ENCODE measurements around the gene MAP4. TPM values are rescaled to one million over a fixed set of nuclear protein-coding genes. Genes with fewer than 3 reads are reported as not detected.

MAP4 gene
- total RNA-seq, 4 donors from 2014 or later: 62.1 to 110 (median 80.3) TPM

DNA sequence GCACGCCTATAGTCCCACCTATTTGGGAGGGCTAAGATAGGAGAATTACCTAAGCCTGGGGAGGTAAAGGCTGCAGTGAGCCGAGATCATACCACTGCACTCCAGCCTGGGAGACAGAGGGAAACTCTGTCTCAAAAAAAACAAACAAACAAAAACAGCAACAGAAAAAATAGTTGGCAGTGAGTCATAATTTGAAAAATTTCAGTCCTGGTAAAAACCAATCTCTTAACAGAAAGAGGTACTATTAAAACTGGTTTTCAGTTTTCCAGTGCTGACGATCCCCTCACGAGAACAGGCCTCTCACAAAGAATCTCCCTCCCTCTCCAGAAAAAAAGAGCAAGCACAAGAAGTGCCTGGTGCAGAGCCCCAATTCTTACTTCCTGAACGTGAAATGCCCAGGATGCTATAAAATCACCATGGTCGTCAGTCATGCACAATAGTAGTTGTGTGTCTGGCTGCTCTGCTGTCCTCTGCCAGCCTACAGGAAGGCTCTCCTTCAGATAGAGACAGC is 22.8 kb upstream of the MAP4 start:
- Histone ChIP-seq H3K4me3 (no peak overlapping the region), H3K9me3 (no peaks in the 10 kb centered on the region), H3K27ac (peak overlapping the region; percentile 13 to 63 (median 40)), H3K27me3 (no peaks in the 10 kb centered on the region), H3K36me3 (no peaks in the 10 kb centered on the region), H3K4me1 (peaks cover 2 to 46% (median 20%) of the 10 kb centered on the region in 3 donors)
- no peak for TF ChIP-seq POLR2A (IDR thresholded peaks at IDR 0.05)
- TF ChIP-seq, protein P1, sequence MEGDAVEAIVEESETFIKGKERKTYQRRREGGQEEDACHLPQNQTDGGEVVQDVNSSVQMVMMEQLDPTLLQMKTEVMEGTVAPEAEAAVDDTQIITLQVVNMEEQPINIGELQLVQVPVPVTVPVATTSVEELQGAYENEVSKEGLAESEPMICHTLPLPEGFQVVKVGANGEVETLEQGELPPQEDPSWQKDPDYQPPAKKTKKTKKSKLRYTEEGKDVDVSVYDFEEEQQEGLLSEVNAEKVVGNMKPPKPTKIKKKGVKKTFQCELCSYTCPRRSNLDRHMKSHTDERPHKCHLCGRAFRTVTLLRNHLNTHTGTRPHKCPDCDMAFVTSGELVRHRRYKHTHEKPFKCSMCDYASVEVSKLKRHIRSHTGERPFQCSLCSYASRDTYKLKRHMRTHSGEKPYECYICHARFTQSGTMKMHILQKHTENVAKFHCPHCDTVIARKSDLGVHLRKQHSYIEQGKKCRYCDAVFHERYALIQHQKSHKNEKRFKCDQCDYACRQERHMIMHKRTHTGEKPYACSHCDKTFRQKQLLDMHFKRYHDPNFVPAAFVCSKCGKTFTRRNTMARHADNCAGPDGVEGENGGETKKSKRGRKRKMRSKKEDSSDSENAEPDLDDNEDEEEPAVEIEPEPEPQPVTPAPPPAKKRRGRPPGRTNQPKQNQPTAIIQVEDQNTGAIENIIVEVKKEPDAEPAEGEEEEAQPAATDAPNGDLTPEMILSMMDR (IDR thresholded peaks at IDR 0.05): no peak
- intact Hi-C loops (cut with DNase I): no loop called here
- DNase-seq: no peak
- 74 to 76% methylated on average over 6 of the region's 6 CpGs for WGBS, 2 donors

DNA sequence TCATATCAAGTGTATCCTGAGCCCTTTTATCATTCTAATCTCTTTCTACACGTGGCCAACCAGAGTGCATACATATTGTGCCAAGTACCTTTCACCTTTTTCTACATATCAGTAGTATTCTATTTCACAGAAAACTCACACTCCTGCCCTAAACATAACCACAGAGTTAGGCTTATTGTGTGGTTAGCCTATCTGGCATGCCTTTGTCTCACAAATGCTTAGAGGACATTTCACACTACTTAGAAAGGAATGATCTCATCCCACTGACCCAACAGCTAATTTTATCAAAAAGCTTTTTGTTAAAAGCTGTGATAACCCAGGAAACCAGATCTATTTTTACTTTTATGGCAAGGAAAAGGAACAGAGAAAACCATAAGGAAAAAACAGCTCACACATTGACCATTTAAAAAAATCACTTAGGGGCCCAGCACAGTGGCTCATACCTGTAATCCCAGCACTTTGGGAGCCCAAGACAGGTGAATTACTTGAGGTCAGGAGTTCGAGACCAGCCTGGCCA is 17.8 kb upstream of the MAP4 start:
- intact Hi-C loops (cut with DNase I): no loop called here
- peaks cover 4 to 50% (median 15%) of the 10 kb centered on the region in 3 donors for H3K4me1 ChIP-seq
- no peak overlapping the region for H3K4me3 ChIP-seq
- H3K9me3 ChIP-seq: no peaks in the 10 kb centered on the region
- TF ChIP-seq, protein P1 (IDR thresholded peaks at IDR 0.05): no peak
- no peak for TF ChIP-seq POLR2A (IDR thresholded peaks at IDR 0.05)
- H3K27me3 ChIP-seq: no peaks in the 10 kb centered on the region
- 41 to 61% methylated on average over 2 of the region's 2 CpGs for WGBS, 2 donors
- DNase-seq: no peak
- H3K36me3 ChIP-seq: no peaks in the 10 kb centered on the region
- peak overlapping the region in 2 of 4 donors; percentile 17 to 22 for H3K27ac ChIP-seq

DNA sequence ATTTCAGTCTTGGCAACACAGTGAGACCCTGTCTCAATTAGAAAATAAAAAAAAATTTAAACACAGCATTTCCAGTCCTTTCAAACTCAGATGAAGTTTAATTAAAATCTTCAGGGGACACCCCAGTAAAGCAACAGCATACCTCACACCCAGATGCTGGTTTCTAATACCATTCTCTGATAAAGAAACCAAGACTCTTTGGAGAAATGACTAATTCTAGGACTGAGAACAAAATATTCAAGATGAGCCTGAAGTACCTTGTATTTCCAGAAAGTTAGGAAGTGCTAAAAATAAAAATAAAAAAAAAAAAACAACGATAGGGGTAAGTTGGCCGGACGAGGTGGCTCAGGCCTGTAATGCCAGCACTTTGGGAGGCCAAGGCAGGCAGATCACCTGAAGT is 14.0 kb upstream of the MAP4 start:
- intact Hi-C loops (cut with DNase I): no loop called here
- peaks cover 4 to 49% (median 12%) of the 10 kb centered on the region in 3 donors for H3K4me1 ChIP-seq
- 69 to 78% methylated on average over 3 of the region's 3 CpGs for WGBS, 2 donors
- no peaks in the 10 kb centered on the region for H3K36me3 ChIP-seq
- no peak for DNase-seq
- H3K4me3 ChIP-seq: no peak overlapping the region
- no peak overlapping the region for H3K27ac ChIP-seq
- TF ChIP-seq, protein P1 (IDR thresholded peaks at IDR 0.05): no peak
- TF ChIP-seq POLR2A (IDR thresholded peaks at IDR 0.05): no peak
- no peaks in the 10 kb centered on the region for H3K27me3 ChIP-seq
- no peaks in the 10 kb centered on the region for H3K9me3 ChIP-seq

DNA sequence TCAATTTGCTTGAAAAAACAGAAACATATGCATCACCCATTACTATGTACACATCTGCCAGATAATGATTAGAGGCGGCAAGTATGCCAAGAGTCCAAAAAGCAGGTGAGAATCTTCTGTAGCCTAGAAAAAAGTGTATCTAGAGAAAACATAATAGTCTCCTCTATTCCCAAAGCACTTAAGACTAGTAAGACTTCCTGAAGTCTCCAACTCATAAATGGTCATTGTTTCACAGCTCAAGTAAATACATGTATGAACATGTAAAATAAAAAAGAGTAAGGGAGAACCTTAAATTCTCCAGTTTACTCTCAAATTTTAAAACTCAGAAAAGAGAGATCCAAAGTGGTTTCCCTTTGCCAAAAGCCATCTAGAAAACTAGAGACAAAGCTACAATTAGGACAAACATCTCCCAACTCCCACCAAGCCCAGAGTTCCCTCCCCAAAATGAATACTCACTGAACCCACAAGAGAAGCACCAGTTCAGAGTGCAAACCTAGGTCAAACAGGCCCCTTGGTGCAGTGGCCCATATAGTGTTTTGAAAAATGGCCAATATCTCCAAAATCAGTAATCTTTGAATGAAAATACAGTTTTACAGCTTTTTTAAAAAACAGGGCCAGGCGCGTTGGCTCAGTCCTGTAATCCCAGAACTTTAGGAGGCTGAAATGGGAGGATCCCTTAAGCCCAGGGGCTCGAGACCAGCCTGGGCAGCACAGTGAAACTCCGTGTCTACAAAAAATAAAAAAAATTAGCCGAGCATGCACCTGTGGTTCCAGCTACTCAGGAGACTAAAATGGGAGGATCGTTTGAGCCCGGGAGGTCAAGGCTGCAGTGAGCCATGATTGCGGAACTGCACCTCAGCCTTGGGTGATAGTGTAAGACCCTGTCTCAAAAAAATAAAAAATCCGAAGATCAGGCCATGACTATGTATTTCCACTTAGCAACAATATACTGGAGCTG is 11.0 kb upstream of the MAP4 start:
- intact Hi-C loops (cut with DNase I): no loop called here
- 74% methylated on average over 10 of the region's 10 CpGs for WGBS, 2 donors
- TF ChIP-seq, protein P1 (IDR thresholded peaks at IDR 0.05): no peak
- TF ChIP-seq POLR2A (IDR thresholded peaks at IDR 0.05): no peak

DNA sequence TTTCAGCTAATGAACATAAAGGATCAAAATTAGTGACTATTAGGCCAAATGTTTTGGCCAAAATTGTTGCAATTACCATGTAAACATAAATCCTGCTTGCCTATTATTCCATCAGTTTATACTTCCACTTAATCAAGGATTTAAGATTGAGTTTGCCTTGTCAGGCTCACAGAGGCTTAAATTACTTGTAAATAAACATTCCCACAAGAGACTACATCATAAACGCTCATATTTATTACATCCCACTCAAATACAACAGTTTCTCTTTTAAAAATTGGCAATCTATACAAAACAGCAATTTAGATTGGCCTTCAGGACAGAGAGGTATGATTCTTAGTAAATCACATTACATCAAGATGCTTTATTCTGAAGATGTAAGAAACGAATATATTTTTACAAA is 9.9 kb upstream of the MAP4 start:
- DNase-seq: no peak
- Histone ChIP-seq H3K27ac (no peak overlapping the region), H3K4me1 (peaks cover 0 to 51% (median 8%) of the 10 kb centered on the region in 3 donors), H3K27me3 (no peaks in the 10 kb centered on the region), H3K9me3 (no peaks in the 10 kb centered on the region), H3K36me3 (no peaks in the 10 kb centered on the region), H3K4me3 (no peak overlapping the region)
- WGBS, 2 donors: 57 to 75% methylated on average over 2 of the region's 2 CpGs
- TF ChIP-seq POLR2A (IDR thresholded peaks at IDR 0.05): no peak
- TF ChIP-seq, protein P1 (IDR thresholded peaks at IDR 0.05): no peak
- intact Hi-C loops (cut with DNase I): no loop called here

More for the DNA sequence above, 11.0 kb upstream of the MAP4 start:
- Histone ChIP-seq H3K27ac (no peak overlapping the region), H3K36me3 (no peaks in the 10 kb centered on the region), H3K27me3 (no peaks in the 10 kb centered on the region), H3K4me1 (peaks cover 0 to 47% (median 7%) of the 10 kb centered on the region in 3 donors), H3K4me3 (no peak overlapping the region), H3K9me3 (no peaks in the 10 kb centered on the region)
- DNase-seq: no peak

Data from esophagus squamous epithelium (tissue), 5 donors.